K562 (cell line): ENCODE results near the gene SCN2B.
"Not testable (repeated sequence)": the region's sequence is repeated elsewhere in the genome, so short reads cannot be mapped to it uniquely, and the experiment has no call there.

Experiments
- EZH2 ChIP-seq: IDR thresholded peaks from 2 replicates; pipeline ENCODE4 v1.6.1; 2012; ENCODE audit warnings: low read depth, mild to moderate bottlenecking, inconsistent platforms, low read length, borderline replicate concordance
- FOS ChIP-seq: IDR thresholded peaks from 3 replicates; pipeline ENCODE4 v1.6.1; 2011; ENCODE audit not compliant: insufficient read length; ENCODE audit errors: extremely low read depth
- FOSL1 ChIP-seq: fragments of 200-800 bp; sonication (Bioruptor generic); conservative IDR thresholded peaks from 2 replicates; pipeline ENCODE4 v1.6.1; 2016; ENCODE audit warnings: missing genetic modification characterization, missing compliant biosample characterization
- HDAC2 ChIP-seq: fragments of 450-650 bp; IDR thresholded peaks from 2 replicates; pipeline ENCODE4 v1.6.1; 2016; ENCODE audit warnings: mild to moderate bottlenecking
- KAT2B ChIP-seq: IDR thresholded peaks from one replicate; pipeline ENCODE4 v1.6.1; 2012; ENCODE audit warnings: low read depth, mild to moderate bottlenecking, control low read depth, inconsistent platforms, low read length, moderate library complexity
- RBBP5 ChIP-seq: fragments of 200-600 bp; sonication (generic); IDR thresholded peaks from 2 replicates; pipeline ENCODE4 v1.6.1; 2012; ENCODE audit warnings: borderline replicate concordance, mild to moderate bottlenecking, low read length, control low read depth, inconsistent platforms; ENCODE audit not compliant: insufficient read depth, poor library complexity, severe bottlenecking
- RFX5 ChIP-seq: IDR thresholded peaks from 2 replicates; pipeline ENCODE4 v1.6.1; 2011; ENCODE audit warnings: low read depth, mild to moderate bottlenecking, improper control_type of control experiment, low read length
- TF ChIP-seq, protein P1 (sequence below): fragments of 450-650 bp; IDR thresholded peaks from 2 replicates; pipeline ENCODE4 v1.6.1; 2016
- TF ChIP-seq, protein P2 (sequence below), 3 experiments: IDR thresholded peaks in 2 of 3; conservative IDR thresholded peaks in 1 of 3; 2 replicates each; pipeline ENCODE4 v1.5.1; 2011 to 2012; ENCODE audit warnings: low read length in 3 of 3, mild to moderate bottlenecking in 3 of 3, control low read depth in 2 of 3, improper control_type of control experiment in 1 of 3, inconsistent platforms in 1 of 3, low read depth in 1 of 3, mixed read lengths in 1 of 3, moderate library complexity in 1 of 3; ENCODE audit not compliant: insufficient read depth in 2 of 3
- TF ChIP-seq, protein P3 (sequence below): fragments of 200-400 bp; formaldehyde crosslinking; IDR thresholded peaks from 2 replicates; pipeline ENCODE4 v1.6.1; 2017; ENCODE audit warnings: mild to moderate bottlenecking, low read depth, low read length, moderate library complexity
- TF ChIP-seq, protein P4 (sequence below): sonication (generic); formaldehyde crosslinking; IDR thresholded peaks from 2 replicates; pipeline ENCODE4 v1.8.1; 2023; ENCODE audit warnings: mild to moderate bottlenecking, missing genetic modification reagents

DNA sequence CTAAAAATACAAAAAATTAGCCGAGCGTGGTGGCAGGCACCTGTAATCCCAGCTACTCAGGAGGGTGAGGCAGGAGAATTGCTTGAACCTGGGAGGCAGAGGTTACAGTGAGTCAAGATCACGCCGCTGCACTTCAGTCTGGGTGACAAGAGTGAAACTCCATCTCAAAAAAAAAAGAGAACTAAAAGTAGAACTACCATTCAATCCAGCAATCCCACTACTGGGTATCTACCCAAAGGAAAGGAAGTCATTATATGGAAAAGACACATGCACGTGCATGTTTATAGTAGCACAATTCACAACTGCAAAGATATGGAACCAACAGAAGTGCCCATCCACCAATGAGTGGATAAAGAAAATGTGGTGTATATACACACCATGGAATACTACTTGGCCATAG lies 7.3 kb upstream of the SCN2B start:
- TF ChIP-seq, protein P1, sequence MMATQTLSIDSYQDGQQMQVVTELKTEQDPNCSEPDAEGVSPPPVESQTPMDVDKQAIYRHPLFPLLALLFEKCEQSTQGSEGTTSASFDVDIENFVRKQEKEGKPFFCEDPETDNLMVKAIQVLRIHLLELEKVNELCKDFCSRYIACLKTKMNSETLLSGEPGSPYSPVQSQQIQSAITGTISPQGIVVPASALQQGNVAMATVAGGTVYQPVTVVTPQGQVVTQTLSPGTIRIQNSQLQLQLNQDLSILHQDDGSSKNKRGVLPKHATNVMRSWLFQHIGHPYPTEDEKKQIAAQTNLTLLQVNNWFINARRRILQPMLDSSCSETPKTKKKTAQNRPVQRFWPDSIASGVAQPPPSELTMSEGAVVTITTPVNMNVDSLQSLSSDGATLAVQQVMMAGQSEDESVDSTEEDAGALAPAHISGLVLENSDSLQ, result not testable (repeated sequence)
- TF ChIP-seq, protein P2, sequence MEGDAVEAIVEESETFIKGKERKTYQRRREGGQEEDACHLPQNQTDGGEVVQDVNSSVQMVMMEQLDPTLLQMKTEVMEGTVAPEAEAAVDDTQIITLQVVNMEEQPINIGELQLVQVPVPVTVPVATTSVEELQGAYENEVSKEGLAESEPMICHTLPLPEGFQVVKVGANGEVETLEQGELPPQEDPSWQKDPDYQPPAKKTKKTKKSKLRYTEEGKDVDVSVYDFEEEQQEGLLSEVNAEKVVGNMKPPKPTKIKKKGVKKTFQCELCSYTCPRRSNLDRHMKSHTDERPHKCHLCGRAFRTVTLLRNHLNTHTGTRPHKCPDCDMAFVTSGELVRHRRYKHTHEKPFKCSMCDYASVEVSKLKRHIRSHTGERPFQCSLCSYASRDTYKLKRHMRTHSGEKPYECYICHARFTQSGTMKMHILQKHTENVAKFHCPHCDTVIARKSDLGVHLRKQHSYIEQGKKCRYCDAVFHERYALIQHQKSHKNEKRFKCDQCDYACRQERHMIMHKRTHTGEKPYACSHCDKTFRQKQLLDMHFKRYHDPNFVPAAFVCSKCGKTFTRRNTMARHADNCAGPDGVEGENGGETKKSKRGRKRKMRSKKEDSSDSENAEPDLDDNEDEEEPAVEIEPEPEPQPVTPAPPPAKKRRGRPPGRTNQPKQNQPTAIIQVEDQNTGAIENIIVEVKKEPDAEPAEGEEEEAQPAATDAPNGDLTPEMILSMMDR (IDR thresholded peaks at IDR 0.05 in 2 of 3, conservative IDR thresholded peaks at IDR 0.05 in 1 of 3; ENCODE audit: insufficient read depth in 2 of 3, low read depth in 1 of 3, low read length in 3 of 3), result not testable (repeated sequence)
- TF ChIP-seq RBBP5; EZH2; KAT2B; RFX5; FOSL1 (tag); FOS; HDAC2: not testable (repeated sequence)
- TF ChIP-seq, protein P3, sequence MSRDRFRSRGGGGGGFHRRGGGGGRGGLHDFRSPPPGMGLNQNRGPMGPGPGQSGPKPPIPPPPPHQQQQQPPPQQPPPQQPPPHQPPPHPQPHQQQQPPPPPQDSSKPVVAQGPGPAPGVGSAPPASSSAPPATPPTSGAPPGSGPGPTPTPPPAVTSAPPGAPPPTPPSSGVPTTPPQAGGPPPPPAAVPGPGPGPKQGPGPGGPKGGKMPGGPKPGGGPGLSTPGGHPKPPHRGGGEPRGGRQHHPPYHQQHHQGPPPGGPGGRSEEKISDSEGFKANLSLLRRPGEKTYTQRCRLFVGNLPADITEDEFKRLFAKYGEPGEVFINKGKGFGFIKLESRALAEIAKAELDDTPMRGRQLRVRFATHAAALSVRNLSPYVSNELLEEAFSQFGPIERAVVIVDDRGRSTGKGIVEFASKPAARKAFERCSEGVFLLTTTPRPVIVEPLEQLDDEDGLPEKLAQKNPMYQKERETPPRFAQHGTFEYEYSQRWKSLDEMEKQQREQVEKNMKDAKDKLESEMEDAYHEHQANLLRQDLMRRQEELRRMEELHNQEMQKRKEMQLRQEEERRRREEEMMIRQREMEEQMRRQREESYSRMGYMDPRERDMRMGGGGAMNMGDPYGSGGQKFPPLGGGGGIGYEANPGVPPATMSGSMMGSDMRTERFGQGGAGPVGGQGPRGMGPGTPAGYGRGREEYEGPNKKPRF, result not testable (repeated sequence)
- TF ChIP-seq, protein P4, sequence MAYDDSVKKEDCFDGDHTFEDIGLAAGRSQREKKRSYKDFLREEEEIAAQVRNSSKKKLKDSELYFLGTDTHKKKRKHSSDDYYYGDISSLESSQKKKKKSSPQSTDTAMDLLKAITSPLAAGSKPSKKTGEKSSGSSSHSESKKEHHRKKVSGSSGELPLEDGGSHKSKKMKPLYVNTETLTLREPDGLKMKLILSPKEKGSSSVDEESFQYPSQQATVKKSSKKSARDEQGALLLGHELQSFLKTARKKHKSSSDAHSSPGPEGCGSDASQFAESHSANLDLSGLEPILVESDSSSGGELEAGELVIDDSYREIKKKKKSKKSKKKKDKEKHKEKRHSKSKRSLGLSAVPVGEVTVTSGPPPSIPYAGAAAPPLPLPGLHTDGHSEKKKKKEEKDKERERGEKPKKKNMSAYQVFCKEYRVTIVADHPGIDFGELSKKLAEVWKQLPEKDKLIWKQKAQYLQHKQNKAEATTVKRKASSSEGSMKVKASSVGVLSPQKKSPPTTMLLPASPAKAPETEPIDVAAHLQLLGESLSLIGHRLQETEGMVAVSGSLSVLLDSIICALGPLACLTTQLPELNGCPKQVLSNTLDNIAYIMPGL (CRISPR knock-in tag), result not testable (repeated sequence)
